Measurements from ENCODE around the gene NMT2.
A peak's percentile ranks its signal among the peaks of the same experiment; 100 is the strongest.

NMT2 gene

GRCh38 chr10:15097011-15097812, 71.3 kb downstream of the NMT2 start, which contains the start of gene RPP38:
Gene RPP38 (plus strand): TSS chr10:15097355. CDS start chr10:15103315, 5,960 bp downstream.
- peak within 1 kb of the TSS; percentile 86 for H3K4me3 ChIP-seq (ENCODE audit: low read depth, low read length)

- H3K4me3 ChIP-seq (ENCODE audit: low read depth, low read length), result peak overlapping the region; percentile 86
Measured at GRCh38 chr10:15096661-15097010, 71.9 kb downstream of the NMT2 start.

- no peak overlapping the region for H3K4me3 ChIP-seq (ENCODE audit: low read depth, low read length)
Measured at GRCh38 chr10:15092855-15093408, 75.6 kb downstream of the NMT2 start.

- H3K4me3 ChIP-seq (ENCODE audit: low read depth, low read length), result no peak overlapping the region
Measured at GRCh38 chr10:15091418-15091817, 77.1 kb downstream of the NMT2 start.

- H3K4me3 ChIP-seq (ENCODE audit: low read depth, low read length), result peak within 1 kb of the TSS; percentile 73
Measured at GRCh38 chr10:15088428-15089261, 79.8 kb downstream of the NMT2 start, which contains the start of gene ACBD7. Gene ACBD7 (minus strand): TSS chr10:15088776. CDS start chr10:15088728, 48 bp downstream.

- H3K4me3 ChIP-seq (ENCODE audit: low read depth, low read length), result no peak overlapping the region
Measured at GRCh38 chr10:15084502-15084922, 84.0 kb downstream of the NMT2 start.

- no peak overlapping the region for H3K4me3 ChIP-seq (ENCODE audit: low read depth, low read length)
Measured at GRCh38 chr10:15083674-15084501, 84.6 kb downstream of the NMT2 start.

- H3K4me3 ChIP-seq (ENCODE audit: low read depth, low read length), result no peak overlapping the region
Measured at GRCh38 chr10:15075421-15075820, 93.1 kb downstream of the NMT2 start.

- H3K4me3 ChIP-seq (ENCODE audit: low read depth, low read length), result no peak overlapping the region
Measured at GRCh38 chr10:15072358-15072757, 96.1 kb downstream of the NMT2 start.

GRCh38 chr10:15069230-15069629, 99.3 kb downstream of the NMT2 start:
- H3K4me3 ChIP-seq (ENCODE audit: low read depth, low read length), result no peak overlapping the region

- H3K4me3 ChIP-seq (ENCODE audit: low read depth, low read length), result no peak overlapping the region
Measured at GRCh38 chr10:15068802-15069201, 99.7 kb downstream of the NMT2 start.

- H3K4me3 ChIP-seq (ENCODE audit: low read depth, low read length), result no peak overlapping the region
Measured at GRCh38 chr10:15067154-15067553, 101.3 kb downstream of the NMT2 start.

GRCh38 chr10:15060638-15061037, 107.9 kb downstream of the NMT2 start:
- H3K4me3 ChIP-seq (ENCODE audit: low read depth, low read length), result no peak overlapping the region

GRCh38 chr10:15059914-15060313, 108.6 kb downstream of the NMT2 start:
- H3K4me3 ChIP-seq (ENCODE audit: low read depth, low read length), result no peak overlapping the region

GRCh38 chr10:15058689-15059088, 109.8 kb downstream of the NMT2 start:
- H3K4me3 ChIP-seq (ENCODE audit: low read depth, low read length), result no peak overlapping the region

All from iPS-11a (cell line).